Uterus (tissue), 4 donors: ENCODE measurements around the gene MYH10. TPM values are rescaled to one million over a fixed set of nuclear protein-coding genes. Genes with fewer than 3 reads are reported as not detected.

ENCODE experiments used
- DNase-seq, 2 donors: peaks; one replicate each; pipeline ENCODE4 v3.0.0-alpha.2; 2019 to 2020
- H3K27ac ChIP-seq, 2 donors: fragments of 200-600 bp; sonication (generic); 1 replicate in 1 of 2; 2 replicates in 1 of 2; pipeline ENCODE4 v1.5.1; 2016 to 2018
- H3K27me3 ChIP-seq, 2 donors: fragments of 200-600 bp; sonication (generic); one replicate each; pipeline ENCODE4 v1.5.1; 2018 to 2019; ENCODE audit warnings: control low read depth in 1 of 2
- H3K36me3 ChIP-seq, 2 donors: fragments of 200-600 bp; sonication (generic); one replicate each; pipeline ENCODE4 v1.5.1; 2019; ENCODE audit warnings: control low read depth in 1 of 2
- H3K4me1 ChIP-seq, 2 donors: fragments of 200-600 bp; sonication (generic); one replicate each; pipeline ENCODE4 v1.5.1; 2018 to 2019; ENCODE audit warnings: control low read depth in 1 of 2
- H3K4me3 ChIP-seq, 2 donors: fragments of 200-600 bp; sonication (generic); 1 replicate in 1 of 2; 2 replicates in 1 of 2; pipeline ENCODE4 v1.5.1; 2018 to 2019; ENCODE audit warnings: mild to moderate bottlenecking in 1 of 2
- H3K9me3 ChIP-seq, 2 donors: fragments of 200-600 bp; sonication (generic); one replicate each; pipeline ENCODE4 v1.5.1; 2019; ENCODE audit warnings: control low read depth in 1 of 2
- POLR2A ChIP-seq, 2 donors: fragments of 450-650 bp; IDR thresholded peaks; one replicate each; pipeline ENCODE4 v1.6.1; 2016; ENCODE audit warnings: antibody characterized with exemption in 2 of 2, mild to moderate bottlenecking in 1 of 2, moderate library complexity in 1 of 2
- intact Hi-C: fragments of 100-400 bp; cut with DNase I; formaldehyde crosslinking; loops from one replicate; pipeline ENCODE4 v1.15.1; 2023; ENCODE audit warnings: low total_unique reads
- total RNA-seq, 4 donors: library from RNA; depleted of rRNA in 3 of 4; stranded (reverse); fragments of >200 nt in 3 of 4; gene quantifications; one replicate each; pipeline versions ENCODE4 v1.1.0 to v1.2.4, GENCODE V29; 2014 to 2023
- TF ChIP-seq, protein P1 (sequence below), 4 experiments: fragments of 200-600 bp in 2 of 4; fragments of 450-650 bp in 2 of 4; sonication (generic) in 2 of 4; IDR thresholded peaks; one replicate each; pipeline ENCODE4 v1.5.1; 2016 to 2019; ENCODE audit warnings: antibody characterized with exemption in 4 of 4, mild to moderate bottlenecking in 2 of 4, moderate library complexity in 1 of 4
- donor health status: DM: yes; HTN: yes; CAD: no.

The MYH10 gene
- total RNA-seq, 4 donors from 2014 or later: 39.1 to 229 (median 65.0) TPM

DNA sequence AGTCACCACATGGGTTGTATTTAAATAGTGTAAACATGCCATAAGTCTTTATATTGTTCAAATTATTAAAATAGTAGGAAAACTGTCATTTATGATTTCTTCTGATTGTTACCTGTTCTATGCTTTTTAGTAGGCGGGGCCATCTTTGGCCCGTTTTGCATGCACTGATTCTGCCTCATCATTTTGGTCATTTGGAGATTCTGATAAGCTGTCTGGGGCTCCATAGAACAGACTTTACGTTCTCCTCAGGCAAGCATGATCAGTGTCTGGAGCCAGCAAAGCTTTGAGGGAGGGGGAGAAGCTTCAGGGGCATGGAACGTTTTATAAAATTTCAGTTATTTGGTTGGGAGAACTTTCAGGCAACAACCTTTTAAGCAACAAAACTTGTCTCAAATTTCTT is 186.0 kb downstream of the MYH10 start:
- no peak for DNase-seq
- Histone ChIP-seq H3K27ac (no peak overlapping the region), H3K4me3 (no peak overlapping the region), H3K36me3 (no peaks in the 10 kb centered on the region), H3K4me1 (no peaks in the 10 kb centered on the region), H3K27me3 (no peaks in the 10 kb centered on the region), H3K9me3 (no peaks in the 10 kb centered on the region)
- TF ChIP-seq, protein P1, sequence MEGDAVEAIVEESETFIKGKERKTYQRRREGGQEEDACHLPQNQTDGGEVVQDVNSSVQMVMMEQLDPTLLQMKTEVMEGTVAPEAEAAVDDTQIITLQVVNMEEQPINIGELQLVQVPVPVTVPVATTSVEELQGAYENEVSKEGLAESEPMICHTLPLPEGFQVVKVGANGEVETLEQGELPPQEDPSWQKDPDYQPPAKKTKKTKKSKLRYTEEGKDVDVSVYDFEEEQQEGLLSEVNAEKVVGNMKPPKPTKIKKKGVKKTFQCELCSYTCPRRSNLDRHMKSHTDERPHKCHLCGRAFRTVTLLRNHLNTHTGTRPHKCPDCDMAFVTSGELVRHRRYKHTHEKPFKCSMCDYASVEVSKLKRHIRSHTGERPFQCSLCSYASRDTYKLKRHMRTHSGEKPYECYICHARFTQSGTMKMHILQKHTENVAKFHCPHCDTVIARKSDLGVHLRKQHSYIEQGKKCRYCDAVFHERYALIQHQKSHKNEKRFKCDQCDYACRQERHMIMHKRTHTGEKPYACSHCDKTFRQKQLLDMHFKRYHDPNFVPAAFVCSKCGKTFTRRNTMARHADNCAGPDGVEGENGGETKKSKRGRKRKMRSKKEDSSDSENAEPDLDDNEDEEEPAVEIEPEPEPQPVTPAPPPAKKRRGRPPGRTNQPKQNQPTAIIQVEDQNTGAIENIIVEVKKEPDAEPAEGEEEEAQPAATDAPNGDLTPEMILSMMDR (IDR thresholded peaks at IDR 0.05): no peak
- TF ChIP-seq POLR2A (IDR thresholded peaks at IDR 0.05): no peak
- intact Hi-C loops: no loop called here

GRCh38 chr17:8443756-8444155 is 186.8 kb downstream of the MYH10 start:
- H3K4me3 ChIP-seq: no peak overlapping the region
- H3K27me3 ChIP-seq: no peaks in the 10 kb centered on the region
- intact Hi-C loops: no loop called here
- H3K27ac ChIP-seq: no peak overlapping the region
- no peak for TF ChIP-seq POLR2A (IDR thresholded peaks at IDR 0.05)
- H3K4me1 ChIP-seq: no peaks in the 10 kb centered on the region
- DNase-seq: no peak
- no peaks in the 10 kb centered on the region for H3K9me3 ChIP-seq
- H3K36me3 ChIP-seq: no peaks in the 10 kb centered on the region

DNA sequence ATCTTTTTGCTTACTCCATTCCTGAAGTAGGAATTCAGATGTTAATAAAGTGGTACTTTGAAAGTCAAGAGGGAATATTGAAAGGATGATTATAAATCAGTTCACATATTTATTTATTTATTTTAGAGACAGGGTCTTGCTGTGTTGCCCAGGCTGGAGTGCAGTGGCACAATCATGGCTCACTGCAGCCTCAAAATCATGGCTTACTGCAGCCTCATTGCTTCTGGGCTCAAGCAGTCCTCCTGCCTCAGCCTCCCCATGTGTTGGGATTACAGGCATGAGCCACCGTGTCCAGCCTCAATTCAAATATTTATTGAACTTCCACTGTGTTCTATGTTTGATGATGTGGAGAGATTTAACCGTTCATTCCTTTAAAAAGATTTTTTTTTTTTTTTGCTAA is 188.2 kb downstream of the MYH10 start:
- intact Hi-C loops: no loop called here
- no peak for DNase-seq
- H3K4me1 ChIP-seq: no peaks in the 10 kb centered on the region
- H3K27ac ChIP-seq: no peak overlapping the region
- H3K36me3 ChIP-seq: no peaks in the 10 kb centered on the region
- TF ChIP-seq POLR2A (IDR thresholded peaks at IDR 0.05): no peak
- TF ChIP-seq, protein P1 (IDR thresholded peaks at IDR 0.05): no peak
- H3K27me3 ChIP-seq: no peaks in the 10 kb centered on the region
- no peak overlapping the region for H3K4me3 ChIP-seq
- no peaks in the 10 kb centered on the region for H3K9me3 ChIP-seq

- H3K4me1 ChIP-seq: no peaks in the 10 kb centered on the region
- H3K27ac ChIP-seq: no peak overlapping the region
- no peaks in the 10 kb centered on the region for H3K36me3 ChIP-seq
- intact Hi-C loops: no loop called here
- H3K9me3 ChIP-seq: no peaks in the 10 kb centered on the region
- no peak for TF ChIP-seq POLR2A (IDR thresholded peaks at IDR 0.05)
- TF ChIP-seq, protein P1 (IDR thresholded peaks at IDR 0.05): no peak
- no peak for DNase-seq
- no peak overlapping the region for H3K4me3 ChIP-seq
- H3K27me3 ChIP-seq: no peaks in the 10 kb centered on the region
Measured at GRCh38 chr17:8441690-8442089, 188.8 kb downstream of the MYH10 start.

GRCh38 chr17:8439681-8440080 is 190.8 kb downstream of the MYH10 start:
- no peaks in the 10 kb centered on the region for H3K4me1 ChIP-seq
- intact Hi-C loops: no loop called here
- no peak overlapping the region for H3K27ac ChIP-seq
- no peak for DNase-seq
- no peaks in the 10 kb centered on the region for H3K27me3 ChIP-seq
- H3K9me3 ChIP-seq: no peaks in the 10 kb centered on the region
- H3K4me3 ChIP-seq: no peak overlapping the region
- no peak for TF ChIP-seq POLR2A (IDR thresholded peaks at IDR 0.05)
- TF ChIP-seq, protein P1 (IDR thresholded peaks at IDR 0.05): no peak
- no peaks in the 10 kb centered on the region for H3K36me3 ChIP-seq

- DNase-seq: no peak
- intact Hi-C loops: no loop called here
- no peak overlapping the region for H3K27ac ChIP-seq
Measured at GRCh38 chr17:8438441-8438840, 192.1 kb downstream of the MYH10 start.

More at GRCh38 chr17:8438441-8438840, 192.1 kb downstream of the MYH10 start:
- Histone ChIP-seq H3K4me3 (no peak overlapping the region), H3K9me3 (no peaks in the 10 kb centered on the region), H3K27me3 (no peaks in the 10 kb centered on the region), H3K36me3 (no peaks in the 10 kb centered on the region), H3K4me1 (no peaks in the 10 kb centered on the region)
- no peak for TF ChIP-seq POLR2A (IDR thresholded peaks at IDR 0.05)
- TF ChIP-seq, protein P1 (IDR thresholded peaks at IDR 0.05): no peak
